ENCODE results near the gene PLXNA2.

Gene PLXNA2

DNA sequence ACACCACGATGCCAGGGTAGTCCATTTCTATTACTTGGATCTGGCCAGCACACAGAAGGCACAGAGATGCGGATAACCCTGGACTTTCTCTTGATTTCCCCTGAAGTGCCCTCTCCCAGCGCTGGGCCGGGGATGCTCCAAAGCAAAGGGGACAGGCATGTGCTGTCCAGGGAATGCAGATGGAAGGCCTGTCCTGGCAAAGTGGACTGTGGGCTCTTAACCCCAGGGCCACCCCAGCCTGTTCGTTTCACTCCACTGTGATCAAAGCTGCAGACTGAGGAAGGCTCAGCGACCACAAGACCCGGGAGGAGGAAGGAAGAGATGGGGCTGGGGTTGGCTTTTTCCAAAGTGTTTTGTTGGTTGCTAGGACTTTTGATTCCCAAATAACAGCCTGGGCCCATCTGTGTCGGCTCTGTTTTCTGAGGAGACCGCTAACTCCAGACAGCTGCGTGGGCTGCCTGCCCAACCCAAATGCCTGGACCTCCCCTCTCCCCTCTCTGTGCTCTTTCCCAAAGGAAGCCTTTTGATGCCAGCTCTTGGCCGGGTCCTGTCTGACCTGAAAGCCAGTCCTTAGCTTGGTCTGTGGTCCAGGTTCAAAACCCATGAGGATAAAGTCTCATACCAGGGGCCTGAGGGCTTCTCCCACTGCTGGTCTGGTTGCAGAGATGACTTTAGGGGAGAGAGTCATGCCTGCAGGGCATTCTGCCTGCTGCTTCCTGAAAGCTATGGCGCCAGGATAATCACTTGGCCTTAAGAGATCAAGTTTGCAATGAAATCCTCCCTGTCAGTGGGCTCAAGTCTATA is 213.7 kb downstream of the PLXNA2 start:
- no peak overlapping the region for H3K27ac Mint-ChIP-seq
- no peaks in the 10 kb centered on the region for H3K9me3 Mint-ChIP-seq
- H3K36me3 Mint-ChIP-seq (ENCODE audit: low read depth): no peaks in the 10 kb centered on the region
- peaks cover 5% of the 10 kb centered on the region for H3K27me3 Mint-ChIP-seq (ENCODE audit: low read depth)
- no peak overlapping the region for H3K4me3 Mint-ChIP-seq
- no peaks in the 10 kb centered on the region for H3K4me1 Mint-ChIP-seq (ENCODE audit: low read depth)

GRCh38 chr1:208029381-208030287 is 214.6 kb downstream of the PLXNA2 start:
- H3K36me3 Mint-ChIP-seq (ENCODE audit: low read depth): no peaks in the 10 kb centered on the region
- peaks cover 5% of the 10 kb centered on the region for H3K27me3 Mint-ChIP-seq (ENCODE audit: low read depth)
- H3K9me3 Mint-ChIP-seq: no peaks in the 10 kb centered on the region
- no peak overlapping the region for H3K27ac Mint-ChIP-seq
- no peaks in the 10 kb centered on the region for H3K4me1 Mint-ChIP-seq (ENCODE audit: low read depth)
- H3K4me3 Mint-ChIP-seq: no peak overlapping the region

DNA sequence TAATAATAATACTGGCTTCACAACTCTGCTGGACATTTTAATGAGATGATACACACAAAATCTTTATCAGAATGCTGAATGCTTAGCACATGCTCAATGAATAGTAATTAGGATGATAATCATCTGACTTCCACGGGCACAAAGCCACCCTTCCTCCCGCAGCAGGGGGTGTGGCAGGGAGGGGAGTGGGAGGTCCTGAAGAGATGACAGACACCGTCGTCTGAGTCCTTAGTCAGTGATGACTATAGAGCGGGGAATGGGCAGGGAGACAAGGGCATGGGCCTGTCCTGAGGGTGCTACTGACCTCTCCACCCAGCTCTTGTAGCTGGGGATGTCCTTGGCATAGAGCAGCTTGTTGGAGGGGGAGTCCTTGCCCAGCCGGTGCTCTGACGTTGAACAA is 215.7 kb downstream of the PLXNA2 start:
- H3K9me3 Mint-ChIP-seq: no peaks in the 10 kb centered on the region
- no peak overlapping the region for H3K4me3 Mint-ChIP-seq
- H3K27me3 Mint-ChIP-seq (ENCODE audit: low read depth): no peaks in the 10 kb centered on the region
- no peaks in the 10 kb centered on the region for H3K36me3 Mint-ChIP-seq (ENCODE audit: low read depth)
- H3K4me1 Mint-ChIP-seq (ENCODE audit: low read depth): no peaks in the 10 kb centered on the region
- H3K27ac Mint-ChIP-seq: no peak overlapping the region

DNA sequence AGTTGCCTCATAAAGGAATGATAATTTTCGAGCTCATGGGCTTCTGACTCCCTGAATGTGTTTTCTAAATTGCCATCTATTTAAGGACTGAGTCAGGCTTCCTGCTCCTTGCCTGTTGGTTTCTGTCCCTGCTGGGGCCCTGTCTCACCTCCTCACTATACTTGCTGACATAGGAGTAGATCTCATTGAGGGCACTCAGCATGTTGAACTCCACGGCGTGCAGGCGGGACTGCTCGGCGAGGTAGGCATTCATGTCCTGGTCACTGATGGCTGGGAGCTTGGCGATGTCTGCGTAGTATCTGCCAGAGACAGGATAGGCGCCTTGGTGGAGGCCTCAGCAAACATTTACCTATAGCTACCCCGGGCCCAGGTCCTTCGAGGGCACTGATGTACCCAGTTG is 216.3 kb downstream of the PLXNA2 start:
- Mint-ChIP-seq H3K27ac (no peak overlapping the region), H3K27me3 (ENCODE audit: low read depth) (no peaks in the 10 kb centered on the region), H3K4me3 (no peak overlapping the region), H3K4me1 (ENCODE audit: low read depth) (no peaks in the 10 kb centered on the region), H3K36me3 (ENCODE audit: low read depth) (no peaks in the 10 kb centered on the region), H3K9me3 (no peaks in the 10 kb centered on the region)

DNA sequence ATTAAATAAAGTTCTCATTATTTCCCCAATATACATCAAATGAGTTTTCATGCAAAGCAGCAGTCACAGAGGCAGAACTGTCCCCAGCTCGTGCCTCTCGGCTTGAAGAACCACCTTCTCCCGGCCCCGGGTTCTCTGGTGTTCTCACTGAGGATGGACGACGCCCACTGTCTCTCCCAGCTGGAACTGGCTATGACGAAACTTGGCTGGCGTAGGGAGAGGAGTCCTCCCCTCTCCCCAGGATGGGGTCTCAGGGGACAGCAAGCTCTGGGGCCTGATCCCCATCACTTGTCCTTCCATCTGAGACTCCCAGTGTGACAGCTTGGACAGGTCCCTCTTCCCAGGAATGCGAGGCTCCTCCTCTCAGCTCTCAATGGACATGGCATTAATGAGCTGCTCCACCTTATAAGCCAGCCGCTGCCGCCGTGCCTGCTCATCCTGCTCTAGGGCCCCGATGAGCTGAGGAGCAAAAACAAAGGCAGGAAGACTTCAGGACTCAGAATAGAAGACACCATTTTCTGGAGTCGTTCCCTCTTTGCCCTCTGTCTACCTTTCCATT is 217.2 kb downstream of the PLXNA2 start:
- Mint-ChIP-seq H3K27ac (no peak overlapping the region), H3K4me1 (ENCODE audit: low read depth) (no peaks in the 10 kb centered on the region), H3K36me3 (ENCODE audit: low read depth) (no peaks in the 10 kb centered on the region), H3K9me3 (no peaks in the 10 kb centered on the region), H3K4me3 (no peak overlapping the region), H3K27me3 (ENCODE audit: low read depth) (no peaks in the 10 kb centered on the region)

DNA sequence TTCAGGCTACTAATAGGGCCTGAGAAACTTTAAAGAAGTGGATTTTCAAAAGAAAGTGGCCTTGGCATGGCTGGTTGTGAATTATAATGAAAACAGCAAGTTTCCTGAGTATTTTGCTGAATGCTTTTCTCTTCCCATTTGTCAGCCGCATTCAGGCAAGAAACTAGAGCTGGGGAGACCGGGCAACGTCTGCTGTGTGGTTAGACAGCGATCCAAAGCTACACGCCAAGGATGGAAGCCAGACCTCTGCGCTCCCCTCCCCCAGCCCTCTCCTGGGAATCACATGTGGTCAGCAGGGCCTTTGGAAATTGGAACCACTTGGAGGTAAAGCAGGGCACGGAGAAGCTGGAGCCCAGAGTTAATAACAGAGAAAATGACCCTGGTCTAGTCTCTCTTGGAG is 219.2 kb downstream of the PLXNA2 start:
- no peak overlapping the region for H3K4me3 Mint-ChIP-seq
- no peaks in the 10 kb centered on the region for H3K36me3 Mint-ChIP-seq (ENCODE audit: low read depth)
- H3K27ac Mint-ChIP-seq: no peak overlapping the region
- H3K27me3 Mint-ChIP-seq (ENCODE audit: low read depth): peaks cover 10% of the 10 kb centered on the region
- H3K4me1 Mint-ChIP-seq (ENCODE audit: low read depth): no peaks in the 10 kb centered on the region
- no peaks in the 10 kb centered on the region for H3K9me3 Mint-ChIP-seq

- Mint-ChIP-seq H3K36me3 (ENCODE audit: low read depth) (no peaks in the 10 kb centered on the region), H3K27ac (no peak overlapping the region), H3K27me3 (ENCODE audit: low read depth) (peaks cover 10% of the 10 kb centered on the region), H3K4me3 (no peak overlapping the region), H3K4me1 (ENCODE audit: low read depth) (no peaks in the 10 kb centered on the region), H3K9me3 (no peaks in the 10 kb centered on the region)
Observed at GRCh38 chr1:208024406-208024805, 219.8 kb downstream of the PLXNA2 start.

DNA sequence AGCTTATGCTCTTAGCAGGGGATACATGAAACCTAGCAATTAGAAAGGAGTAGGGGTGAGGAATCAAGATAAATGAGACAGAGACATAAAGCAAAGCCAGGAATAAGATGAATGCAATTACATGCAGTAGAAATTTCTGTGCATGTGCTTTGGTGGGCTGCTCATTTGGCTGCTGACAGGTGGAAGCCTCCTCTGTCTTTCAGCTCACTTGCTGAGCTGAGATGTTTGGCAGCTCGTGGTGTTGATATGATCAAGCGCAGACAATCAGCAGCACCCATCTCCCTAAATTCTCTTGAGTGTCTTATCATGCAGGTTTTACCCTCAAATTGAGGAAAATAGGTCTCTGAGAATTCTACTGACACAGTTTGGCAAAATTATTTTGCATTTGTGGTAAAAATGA is 224.9 kb downstream of the PLXNA2 start:
- Mint-ChIP-seq H3K4me1 (ENCODE audit: low read depth) (no peaks in the 10 kb centered on the region), H3K27ac (no peak overlapping the region), H3K9me3 (no peaks in the 10 kb centered on the region), H3K27me3 (ENCODE audit: low read depth) (peaks cover 19% of the 10 kb centered on the region), H3K36me3 (ENCODE audit: low read depth) (no peaks in the 10 kb centered on the region), H3K4me3 (no peak overlapping the region)

GRCh38 chr1:208015255-208015654 is 228.9 kb downstream of the PLXNA2 start:
- H3K27me3 Mint-ChIP-seq (ENCODE audit: low read depth): peaks cover 14% of the 10 kb centered on the region
- no peak overlapping the region for H3K4me3 Mint-ChIP-seq
- H3K4me1 Mint-ChIP-seq (ENCODE audit: low read depth): no peaks in the 10 kb centered on the region
- H3K9me3 Mint-ChIP-seq: no peaks in the 10 kb centered on the region
- H3K36me3 Mint-ChIP-seq (ENCODE audit: low read depth): no peaks in the 10 kb centered on the region
- no peak overlapping the region for H3K27ac Mint-ChIP-seq

DNA sequence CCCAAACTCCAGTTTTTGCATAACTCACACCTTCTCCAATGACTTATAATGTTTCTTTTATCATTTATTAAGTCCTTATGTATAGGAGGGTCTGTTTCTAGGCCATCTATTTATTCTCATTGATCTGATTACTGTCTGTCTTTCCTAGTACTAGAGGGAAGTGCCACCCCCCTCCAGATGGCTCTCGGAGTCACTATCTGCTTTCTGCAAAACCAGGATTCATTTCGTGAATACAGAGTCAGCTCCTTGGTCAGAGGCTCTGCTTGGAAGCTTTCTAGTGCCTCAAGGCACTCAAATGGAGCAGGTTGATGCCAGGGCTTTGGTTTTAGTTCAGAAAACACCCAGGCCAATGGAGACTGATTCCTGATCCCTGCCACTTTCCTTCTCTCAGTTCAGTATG is 231.0 kb downstream of the PLXNA2 start:
- Mint-ChIP-seq H3K27me3 (ENCODE audit: low read depth) (peaks cover 7% of the 10 kb centered on the region), H3K4me1 (ENCODE audit: low read depth) (no peaks in the 10 kb centered on the region), H3K9me3 (no peaks in the 10 kb centered on the region), H3K4me3 (no peak overlapping the region), H3K27ac (no peak overlapping the region), H3K36me3 (ENCODE audit: low read depth) (no peaks in the 10 kb centered on the region)

- Mint-ChIP-seq H3K27me3 (ENCODE audit: low read depth) (peaks cover 5% of the 10 kb centered on the region), H3K4me3 (no peak overlapping the region), H3K9me3 (no peaks in the 10 kb centered on the region), H3K27ac (no peak overlapping the region), H3K36me3 (ENCODE audit: low read depth) (no peaks in the 10 kb centered on the region), H3K4me1 (ENCODE audit: low read depth) (no peaks in the 10 kb centered on the region)
Observed at GRCh38 chr1:208012721-208013120, 231.5 kb downstream of the PLXNA2 start.

DNA sequence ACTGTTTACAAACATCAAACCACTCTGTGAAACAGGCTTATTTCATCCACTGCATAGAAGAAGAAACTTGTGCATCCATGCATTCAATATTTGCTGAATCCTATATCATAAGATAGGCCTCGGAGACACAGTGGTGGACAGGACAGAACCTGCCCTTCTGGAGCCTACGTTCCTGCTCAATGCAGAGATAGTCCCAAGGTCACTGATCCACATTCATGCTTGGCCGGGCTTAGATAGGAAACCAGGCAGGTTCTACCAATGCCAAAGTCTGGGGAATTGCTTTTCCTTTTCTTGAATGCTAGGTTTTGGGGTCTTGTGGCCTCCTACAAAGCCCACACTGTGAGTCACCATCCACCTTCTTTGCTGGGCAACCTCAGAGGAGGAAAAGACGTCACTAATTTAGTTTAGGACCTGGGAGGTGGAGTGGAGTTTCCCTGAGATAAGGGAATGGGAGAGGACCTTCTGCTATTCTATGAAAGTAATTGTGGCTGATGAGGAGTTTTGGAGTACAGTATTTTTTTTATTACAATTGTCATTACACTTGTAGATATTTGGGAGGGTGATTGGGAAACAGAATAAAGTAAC is 233.6 kb downstream of the PLXNA2 start:
- Mint-ChIP-seq H3K4me1 (ENCODE audit: low read depth) (no peaks in the 10 kb centered on the region), H3K9me3 (no peaks in the 10 kb centered on the region), H3K4me3 (no peak overlapping the region), H3K27me3 (ENCODE audit: low read depth) (peaks cover 5% of the 10 kb centered on the region), H3K27ac (no peak overlapping the region), H3K36me3 (ENCODE audit: low read depth) (no peaks in the 10 kb centered on the region)

GRCh38 chr1:208009706-208010444 is 234.3 kb downstream of the PLXNA2 start:
- H3K27me3 Mint-ChIP-seq (ENCODE audit: low read depth): peaks cover 5% of the 10 kb centered on the region
- no peaks in the 10 kb centered on the region for H3K36me3 Mint-ChIP-seq (ENCODE audit: low read depth)
- H3K27ac Mint-ChIP-seq: no peak overlapping the region
- no peak overlapping the region for H3K4me3 Mint-ChIP-seq
- no peaks in the 10 kb centered on the region for H3K9me3 Mint-ChIP-seq
- no peaks in the 10 kb centered on the region for H3K4me1 Mint-ChIP-seq (ENCODE audit: low read depth)

- no peaks in the 10 kb centered on the region for H3K36me3 Mint-ChIP-seq (ENCODE audit: low read depth)
- H3K4me3 Mint-ChIP-seq: no peak overlapping the region
- H3K27ac Mint-ChIP-seq: no peak overlapping the region
- peaks cover 5% of the 10 kb centered on the region for H3K27me3 Mint-ChIP-seq (ENCODE audit: low read depth)
- H3K4me1 Mint-ChIP-seq (ENCODE audit: low read depth): no peaks in the 10 kb centered on the region
- H3K9me3 Mint-ChIP-seq: no peaks in the 10 kb centered on the region
Observed at GRCh38 chr1:208009303-208009702, 234.9 kb downstream of the PLXNA2 start.

Data from T-helper 1 cell treated with Interleukin-12 subunit alpha and Interleukin-12 subunit beta and Interleukin-4 antibody, amounts not matched to agents 30 μg/mL and 1 μg/mL, for 36 hours (primary cell).